A549 (cell line): Measurements from ENCODE around the gene LBH. TPM values are rescaled to one million over a fixed set of nuclear protein-coding genes. Genes with fewer than 3 reads are reported as not detected.

Experiments
- ATAC-seq, 2 experiments: fragments of 200-7000 bp in 1 of 2; fragments of >200 bp in 1 of 2; cut with Nextera tagmentation in 1 of 2; cut with Tn5 transposase in 1 of 2; 3 replicates each; pipeline versions ENCODE4 v1.8.0 to v1.9.1; 2018 to 2020; ENCODE audit warnings: mild to moderate bottlenecking in 1 of 2, moderate library complexity in 1 of 2
- CTCF ChIA-PET: fragments of 300-600 bp; sonication (Branson Sonifier 250); formaldehyde crosslinking; extraction: SDS; loops from one replicate; lab custom pipeline; 2021; ENCODE audit warnings: antibody characterized with exemption, inconsistent platforms; lab: Yijun Ruan, JAX
- POLR2A ChIA-PET: fragments of 350-600 bp; formaldehyde crosslinking; extraction: SDS; loops from one replicate; lab custom pipeline; 2021; ENCODE audit warnings: antibody characterized with exemption, inconsistent platforms; lab: Yijun Ruan, JAX
- DNase-seq, 2 experiments: peaks; one replicate each; pipeline versions ENCODE4 v3.0.0 to v3.0.0-alpha.2; 2011 to 2016; ENCODE audit warnings: low read depth in 1 of 2, low spot score in 1 of 2
- FAIRE-seq: peaks from 2 replicates; lab custom pipeline; 2011; peaks lifted over from hg19 to GRCh38; lab: Jason Lieb, UNC
- H3K27ac ChIP-seq, 2 experiments: fragments of >200 bp; sonication (Bioruptor Twin); formaldehyde crosslinking; 3 replicates each; pipeline ENCODE4 v1.5.1; 2016 to 2017
- H3K4me1 ChIP-seq: fragments of >200 bp; sonication (Bioruptor Twin); formaldehyde crosslinking; 3 replicates; pipeline ENCODE4 v1.6.1; 2016
- H3K4me2 ChIP-seq: fragments of >200 bp; sonication (Bioruptor Twin); formaldehyde crosslinking; 3 replicates; pipeline ENCODE4 v1.6.1; 2016
- H3K4me3 ChIP-seq: fragments of >200 bp; sonication (Bioruptor Twin); formaldehyde crosslinking; 3 replicates; pipeline ENCODE4 v1.5.1; 2016
- H3K9me3 ChIP-seq: fragments of >200 bp; sonication (Bioruptor Twin); formaldehyde crosslinking; 3 replicates; pipeline ENCODE4 v1.6.1; 2016
- BHLHE40 ChIP-seq: IDR thresholded peaks from 2 replicates; pipeline ENCODE4 v1.6.1; 2012; ENCODE audit warnings: low read depth, low read length, inconsistent platforms
- CBX2 ChIP-seq: fragments of 200-600 bp; sonication (generic); IDR thresholded peaks from 2 replicates; pipeline ENCODE4 v1.6.1; 2016; ENCODE audit warnings: low read depth, mild to moderate bottlenecking, borderline replicate concordance
- CBX8 ChIP-seq: fragments of 200-600 bp; sonication (generic); IDR thresholded peaks from 2 replicates; pipeline ENCODE4 v1.6.1; 2016
- CEBPB ChIP-seq, 2 experiments: fragments of >200 bp in 1 of 2; sonication (Bioruptor Twin) in 1 of 2; formaldehyde crosslinking in 1 of 2; IDR thresholded peaks; 2 replicates each; pipeline ENCODE4 v1.6.1; 2012 to 2016
- CHD2 ChIP-seq: fragments of 150-350 bp; IDR thresholded peaks from 2 replicates; pipeline ENCODE4 v1.6.1; 2014; ENCODE audit warnings: low read length; ENCODE audit not compliant: partially characterized antibody
- CHD4 ChIP-seq: fragments of 200-600 bp; sonication (generic); IDR thresholded peaks from 2 replicates; pipeline ENCODE4 v1.6.1; 2016; ENCODE audit warnings: antibody characterized with exemption, mild to moderate bottlenecking, borderline replicate concordance
- E2F6 ChIP-seq: IDR thresholded peaks from 2 replicates; pipeline ENCODE4 v1.6.1; 2012; ENCODE audit warnings: low read depth, borderline replicate concordance
- EHF ChIP-seq: fragments of 250-450 bp; sonication (Bioruptor Pico); IDR thresholded peaks from 2 replicates; pipeline ENCODE4 v1.5.0; 2020; ENCODE audit warnings: mild to moderate bottlenecking
- FOSL2 ChIP-seq, 2 experiments: fragments of 450-650 bp in 1 of 2; fragments of >200 bp in 1 of 2; sonication (Bioruptor Twin) in 1 of 2; formaldehyde crosslinking; IDR thresholded peaks; 2 replicates each; pipeline versions ENCODE4 v1.5.0 to v1.6.1; 2016 to 2020; ENCODE audit warnings: mild to moderate bottlenecking in 1 of 2, moderate library complexity in 1 of 2
- HES2 ChIP-seq: fragments of >200 bp; sonication (Bioruptor Twin); formaldehyde crosslinking; IDR thresholded peaks from 2 replicates; pipeline ENCODE4 v1.6.1; 2016
- HMGXB4 ChIP-seq: fragments of 250-450 bp; sonication (Bioruptor Pico); IDR thresholded peaks from 2 replicates; pipeline ENCODE4 v1.5.0; 2021; ENCODE audit warnings: mild to moderate bottlenecking, moderate library complexity, borderline replicate concordance
- HOXB5 ChIP-seq: fragments of 250-450 bp; sonication (Bioruptor Pico); IDR thresholded peaks from 2 replicates; pipeline ENCODE4 v1.5.0; 2020; ENCODE audit warnings: mild to moderate bottlenecking, moderate library complexity
- JUN ChIP-seq, 2 experiments: fragments of >200 bp; sonication (Bioruptor Twin); formaldehyde crosslinking; IDR thresholded peaks; 2 replicates in 1 of 2; 3 replicates in 1 of 2; pipeline ENCODE4 v1.6.1; 2016 to 2017
- KDM1A ChIP-seq: fragments of 200-600 bp; sonication (generic); IDR thresholded peaks from 2 replicates; pipeline ENCODE4 v1.6.1; 2016; ENCODE audit warnings: low read depth, mild to moderate bottlenecking
- MAFK ChIP-seq: fragments of 450-650 bp; IDR thresholded peaks from 2 replicates; pipeline ENCODE4 v1.6.1; 2014; ENCODE audit not compliant: partially characterized antibody
- NPAS2 ChIP-seq: fragments of 250-450 bp; sonication (Bioruptor Pico); IDR thresholded peaks from 2 replicates; pipeline ENCODE4 v1.8.0; 2022; ENCODE audit warnings: mild to moderate bottlenecking, moderate library complexity, borderline replicate concordance
- NR3C1 ChIP-seq: fragments of >200 bp; sonication (Bioruptor Twin); formaldehyde crosslinking; IDR thresholded peaks from 3 replicates; pipeline ENCODE4 v1.6.1; 2017
- PBX3 ChIP-seq: IDR thresholded peaks from 2 replicates; pipeline ENCODE4 v1.6.1; 2012
- PHF8 ChIP-seq: fragments of 200-600 bp; sonication (generic); IDR thresholded peaks from 2 replicates; pipeline ENCODE4 v1.6.1; 2016; ENCODE audit warnings: low read depth, mild to moderate bottlenecking, antibody characterized with exemption, moderate library complexity, borderline replicate concordance
- POLR2A ChIP-seq: IDR thresholded peaks from 2 replicates; pipeline ENCODE4 v1.6.1; 2012; ENCODE audit warnings: mild to moderate bottlenecking, low read length
- RAD21 ChIP-seq, 2 experiments: fragments of >200 bp in 1 of 2; sonication (Bioruptor Twin) in 1 of 2; formaldehyde crosslinking in 1 of 2; IDR thresholded peaks in 1 of 2; conservative IDR thresholded peaks in 1 of 2; 2 replicates in 1 of 2; 3 replicates in 1 of 2; pipeline ENCODE4 v1.6.1; 2012 to 2018; ENCODE audit warnings: inconsistent platforms in 1 of 2
- SMC3 ChIP-seq: fragments of >200 bp; sonication (Bioruptor Twin); formaldehyde crosslinking; IDR thresholded peaks from 3 replicates; pipeline ENCODE4 v1.6.1; 2018; ENCODE audit warnings: inconsistent platforms
- SREBF2 ChIP-seq: fragments of 450-650 bp; IDR thresholded peaks from 2 replicates; pipeline ENCODE4 v1.6.1; 2014; ENCODE audit warnings: mild to moderate bottlenecking, moderate library complexity
- TP53 ChIP-seq: fragments of 250-450 bp; sonication (Bioruptor Pico); IDR thresholded peaks from 2 replicates; pipeline ENCODE4 v1.5.0; 2021; ENCODE audit warnings: mild to moderate bottlenecking, moderate library complexity
- ZFP36 ChIP-seq: fragments of 450-650 bp; IDR thresholded peaks from 2 replicates; pipeline ENCODE4 v1.6.1; 2014; ENCODE audit warnings: borderline replicate concordance; ENCODE audit not compliant: partially characterized antibody
- WGBS: methylation state at CpG from one replicate; pipeline ENCODE4 v1.1.6; 2017; ENCODE audit errors: missing lambda C conversion rate; 5-methylcytosine and 5-hydroxymethylcytosine counted together
- polyA plus RNA-seq, 4 experiments: library from polyadenylated mRNA; depleted of rRNA in 3 of 4; stranded (reverse); fragments of >200 nt; fragmentation: RNase III in 1 of 4; extraction: RNeasy Plus Mini Kit Qiagen cat#74134 plus additional on column Dnase treatment in 1 of 4; gene quantifications; 2 replicates in 3 of 4; 3 replicates in 1 of 4; pipeline ENCODE4 v1.2.3, GENCODE V29; 2011 to 2017

LBH gene
- polyA plus RNA-seq, 2 of the 4 experiments (the other 2 are of a cell fraction): 163 to 216 TPM

- POLR2A ChIA-PET: interaction anchor here (0.8 to 1.8 kb wide), 5 partner anchors 19 to 62 kb away, joined by 3 to 10 read pairs (median 7); no protein-coding TSS in a partner anchor
- DNase-seq (no peak), ATAC-seq (no peak), FAIRE-seq (no peak)
- peak overlapping the region; percentile 37; the same call in 2 of the 3 replicates for H3K4me2 ChIP-seq
- peak overlapping the region; percentile 72 to 85 for H3K27ac ChIP-seq
- 97% methylated on average over 5 of the region's 5 CpGs for WGBS
- H3K4me1 ChIP-seq: peaks cover 34% of the 10 kb centered on the region
- no peak for TF ChIP-seq HOXB5 (CRISPR knock-in tag)
- no peak for TF ChIP-seq HES2
- TF ChIP-seq PBX3: no peak
- no peak for TF ChIP-seq HMGXB4 (CRISPR knock-in tag)
- no peak for TF ChIP-seq JUN (IDR thresholded peaks at IDR 0.05)
- no peak for TF ChIP-seq E2F6
- no peak for TF ChIP-seq POLR2A
- no peak for TF ChIP-seq CEBPB (IDR thresholded peaks at IDR 0.05)
- no peak for TF ChIP-seq CHD2
- no peak for TF ChIP-seq EHF
- no peak for TF ChIP-seq ZFP36
- TF ChIP-seq CBX8: no peak
- no peak for TF ChIP-seq MAFK
- CTCF ChIA-PET: interaction anchor here (0.7 to 4.2 kb wide), 6 partner anchors 8 to 414 kb away, joined by 3 to 29 read pairs (median 4); no protein-coding TSS in a partner anchor
- H3K4me3 ChIP-seq: no peak overlapping the region
- H3K9me3 ChIP-seq: no peaks in the 10 kb centered on the region
Observed at GRCh38 chr2:30294133-30294532, 62.8 kb downstream of the LBH start.

- ChIA-PET CTCF (interaction anchor here (1.0 to 2.1 kb wide), 4 partner anchors 9 to 125 kb away, joined by 3 to 5 read pairs (median 4); no protein-coding TSS in a partner anchor), POLR2A (no interaction called here)
- Histone ChIP-seq H3K4me2 (no peak overlapping the region), H3K4me3 (no peak overlapping the region), H3K9me3 (no peaks in the 10 kb centered on the region), H3K4me1 (peaks cover 46% of the 10 kb centered on the region), H3K27ac (peak overlapping the region; percentile 72 to 85; a peak in 5 of 6 replicates)
- no peak for DNase-seq
- no peak for FAIRE-seq
- ATAC-seq: no peak
- TF ChIP-seq CHD4 (no peak), FOSL2 (IDR thresholded peaks at IDR 0.05) (no peak), FOSL2 (CRISPR knock-in tag; IDR thresholded peaks at IDR 0.05) (no peak), RAD21 (conservative IDR thresholded peaks at IDR 0.05 in 1 of 2, IDR thresholded peaks at IDR 0.05 in 1 of 2) (no peak), KDM1A (no peak), BHLHE40 (no peak), SREBF2 (no peak), PHF8 (no peak), TP53 (CRISPR knock-in tag) (no peak), NPAS2 (CRISPR knock-in tag) (no peak), SMC3 (no peak), ZFP36 (no peak), CBX2 (no peak), HES2 (no peak), NR3C1 (no peak), MAFK (no peak), POLR2A (no peak)
Observed at GRCh38 chr2:30296496-30296895, 65.2 kb downstream of the LBH start.
